TTC549 (cell line): Measurements from ENCODE around the gene NTN4.
"Not testable (repeated sequence)": the region's sequence is repeated elsewhere in the genome, so short reads cannot be mapped to it uniquely, and the experiment has no call there.

Experiments used
- FAIRE-seq: peaks from 2 replicates; lab custom pipeline; 2012; peaks lifted over from hg19 to GRCh38; lab: Jason Lieb, UNC

NTN4 gene

DNA sequence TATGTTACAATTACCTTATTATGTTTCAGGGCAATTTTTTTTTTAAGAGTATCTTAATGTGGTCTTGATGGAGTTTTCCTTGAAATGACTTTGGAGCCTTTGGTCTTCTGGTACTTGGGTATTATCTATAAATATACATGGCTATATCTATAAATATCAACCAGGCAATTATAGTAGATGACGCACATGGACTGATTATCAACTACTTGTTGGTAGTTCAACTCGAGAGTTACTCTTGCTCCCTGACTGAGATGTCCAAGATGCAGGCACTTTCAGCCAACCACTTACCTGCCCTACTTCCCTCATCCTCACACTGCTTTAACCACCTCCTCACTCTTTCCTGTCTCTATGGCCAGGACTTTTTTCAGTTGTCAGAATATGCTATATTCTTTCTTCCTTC is 85.4 kb downstream of the NTN4 start:
- FAIRE-seq = no peak

DNA sequence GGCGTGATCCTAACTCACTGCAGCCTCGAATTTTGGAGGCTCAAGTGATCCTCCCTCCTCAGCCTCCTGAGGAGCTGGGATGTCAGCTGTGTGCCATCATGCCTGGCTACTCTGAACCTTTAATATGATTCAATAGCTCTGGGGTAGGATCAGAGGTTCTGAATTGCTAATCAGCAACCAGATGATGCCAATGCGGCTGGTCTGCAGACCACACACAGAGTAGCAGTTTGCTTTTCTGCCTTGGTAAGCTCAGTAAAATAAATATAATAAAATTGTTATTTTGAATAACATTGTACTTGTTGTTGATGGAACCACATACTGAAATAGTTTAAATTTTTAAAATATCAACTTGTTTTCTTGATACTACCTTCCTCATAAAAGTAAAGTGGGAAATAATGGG is 86.6 kb downstream of the NTN4 start:
- no peak for FAIRE-seq

DNA sequence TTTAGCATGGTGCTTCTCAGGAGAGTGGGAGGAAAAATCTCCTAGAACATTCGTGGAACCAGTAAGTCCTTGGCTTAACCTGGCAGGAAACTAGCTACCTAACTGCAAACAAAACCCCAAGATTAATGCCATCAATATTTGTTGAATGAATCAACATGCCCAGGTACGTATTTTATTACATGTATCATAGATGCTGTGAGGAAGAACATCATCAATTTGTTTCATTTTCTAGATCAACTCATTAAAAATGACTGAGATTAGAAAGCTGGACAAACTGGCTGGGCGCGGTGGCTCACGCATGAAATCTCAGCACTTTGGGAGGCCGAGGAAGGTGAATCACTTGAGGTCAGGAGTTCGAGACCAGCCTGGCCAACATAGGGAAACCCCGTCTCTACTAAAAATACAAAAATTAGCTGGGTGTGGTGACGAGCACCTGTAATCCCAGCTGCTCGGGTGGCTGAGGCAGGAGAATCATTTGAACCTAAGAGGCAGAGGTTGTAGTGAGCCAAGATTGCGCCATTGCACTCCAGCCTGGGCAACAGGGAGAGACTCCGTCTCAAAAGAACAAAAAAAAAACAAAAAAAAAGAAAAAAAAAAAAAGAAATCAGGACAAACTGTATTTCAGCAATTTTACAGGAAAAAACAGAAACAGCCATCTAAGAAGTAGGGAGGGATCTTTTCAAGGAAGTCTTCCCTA is 88.7 kb downstream of the NTN4 start:
- no peak for FAIRE-seq

DNA sequence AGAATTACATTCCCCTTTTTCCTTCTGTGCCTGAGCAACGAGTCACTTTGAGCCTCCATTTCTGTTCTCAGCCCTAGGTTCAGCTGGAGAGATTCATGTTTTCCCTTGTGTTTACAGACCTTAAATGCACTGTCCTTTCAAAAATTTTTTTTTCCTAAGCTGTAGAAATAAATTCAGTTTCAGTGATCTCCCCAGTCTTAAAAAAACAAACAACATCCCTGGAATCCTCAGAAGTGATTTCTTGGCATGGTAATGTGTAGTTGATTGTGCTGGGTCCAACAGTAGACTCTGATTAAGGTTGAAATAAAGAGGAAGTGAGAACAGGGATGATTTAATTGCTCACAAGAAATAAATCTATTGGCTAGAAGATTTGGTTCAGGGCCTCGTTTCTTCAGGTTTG is 89.3 kb downstream of the NTN4 start:
- no peak for FAIRE-seq

DNA sequence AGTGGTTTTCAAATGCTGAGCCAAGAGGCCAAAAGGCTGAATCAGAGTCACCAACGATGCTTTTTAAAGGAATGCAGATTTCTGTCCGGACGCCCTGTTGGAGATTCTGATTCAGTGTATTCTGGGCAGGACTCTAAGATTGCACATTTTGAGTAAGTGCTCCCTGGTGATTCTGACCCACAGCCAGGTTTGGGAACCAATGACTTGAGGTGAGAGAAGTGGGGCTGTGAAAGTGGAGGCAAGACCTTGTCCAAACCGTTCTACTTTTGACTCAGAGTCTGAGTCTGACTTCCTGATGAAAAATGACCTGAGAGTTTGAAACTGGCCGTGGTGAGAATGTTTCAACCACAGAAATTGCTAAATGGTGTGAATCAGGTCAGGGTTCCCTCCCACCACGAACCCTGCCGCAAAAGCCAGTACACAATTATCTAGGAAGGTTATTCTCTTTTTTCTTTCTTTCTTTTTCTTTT is 90.2 kb downstream of the NTN4 start:
- FAIRE-seq = no peak

DNA sequence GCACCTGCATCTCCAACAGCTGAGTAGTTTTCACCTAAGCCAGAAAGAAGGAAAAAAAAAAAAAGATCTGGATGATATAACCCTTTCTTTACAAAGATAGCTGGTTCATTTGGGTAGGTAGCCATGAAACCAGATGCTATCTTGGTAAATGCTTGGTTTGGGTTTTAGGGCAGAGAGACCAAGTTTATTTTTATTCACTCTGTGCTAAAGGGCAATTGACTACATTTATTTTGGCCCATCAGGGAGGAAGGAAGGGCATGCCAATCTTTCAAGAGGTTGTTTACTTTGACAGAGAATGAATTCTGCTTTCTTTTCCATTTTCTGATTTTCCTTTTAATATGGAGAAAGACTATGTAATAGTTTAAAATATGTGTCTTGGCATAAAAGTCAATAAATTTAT is 91.0 kb downstream of the NTN4 start:
- FAIRE-seq = no peak

DNA sequence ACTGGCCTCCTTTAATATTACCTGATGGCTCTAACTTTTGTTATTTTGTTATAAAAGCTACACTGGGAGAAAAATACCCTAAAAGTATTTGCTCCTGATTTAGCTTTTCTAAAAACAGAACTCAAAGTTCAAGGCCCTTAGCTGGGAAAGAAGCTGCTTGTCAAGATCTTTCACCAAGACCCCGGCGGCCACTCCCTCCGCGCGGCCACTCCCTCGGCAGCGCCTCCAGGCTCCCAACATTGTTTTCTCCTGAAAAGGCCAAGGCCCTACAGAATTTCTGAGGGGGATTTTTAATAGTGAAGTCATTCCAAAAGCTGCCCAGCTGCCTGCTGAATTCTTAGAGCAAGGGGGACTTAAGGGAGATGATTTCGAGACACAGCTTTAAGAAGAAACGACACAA is 96.4 kb downstream of the NTN4 start:
- FAIRE-seq = no peak

DNA sequence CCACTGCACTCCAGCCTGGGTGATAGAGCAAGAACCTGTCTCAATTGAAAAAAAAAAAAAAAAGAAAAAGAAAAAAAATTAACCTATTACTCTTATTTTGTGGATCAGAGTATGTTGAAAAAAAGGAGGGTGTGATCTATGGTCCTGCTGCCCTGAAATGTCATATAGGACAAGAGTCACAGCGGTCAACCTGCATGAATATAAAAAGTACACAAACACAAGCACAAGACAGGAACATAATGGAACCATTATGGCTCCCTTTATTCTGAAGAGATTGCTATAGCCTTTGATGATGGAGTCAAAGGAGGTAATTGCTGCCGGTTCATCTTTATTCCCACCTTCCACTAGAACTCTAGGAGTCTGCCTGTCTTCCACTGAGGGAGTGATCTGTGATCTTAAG is 96.9 kb downstream of the NTN4 start:
- FAIRE-seq = no peak

DNA sequence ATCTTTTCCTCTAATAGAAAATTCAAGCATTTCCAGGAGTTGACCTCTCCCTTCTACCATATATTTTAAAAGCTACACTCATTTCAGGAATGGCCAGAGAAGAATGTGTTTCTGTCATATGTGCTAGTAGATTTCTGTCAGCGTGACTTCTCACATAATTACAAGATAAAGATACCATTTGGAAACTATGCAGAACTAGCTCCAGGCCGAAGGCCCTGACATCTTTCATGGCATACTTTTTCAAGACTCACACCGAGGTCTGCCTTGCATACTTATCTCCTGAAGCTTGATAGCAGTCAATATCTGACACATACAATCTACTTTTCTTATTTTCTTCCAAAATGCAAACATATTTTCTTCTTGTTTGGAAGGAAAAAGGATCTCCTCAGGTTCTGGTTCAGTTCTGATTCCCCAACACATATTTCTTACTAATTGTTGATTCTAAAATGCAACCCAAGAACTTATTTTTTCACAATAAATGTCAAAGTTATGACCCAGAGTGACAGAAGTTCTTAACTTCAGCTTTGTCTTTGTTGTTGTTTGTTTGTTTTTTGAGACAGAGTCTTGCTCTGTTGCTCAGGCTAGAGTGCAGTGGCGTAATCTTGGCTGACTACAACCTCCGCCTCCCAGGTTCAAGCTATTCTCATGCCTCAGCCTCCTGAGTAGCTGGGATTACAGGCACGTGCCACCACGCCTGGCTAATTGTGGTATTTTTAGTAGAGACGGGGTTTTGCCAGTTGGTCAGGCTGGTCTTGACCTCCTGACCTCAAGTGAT is 99.5 kb downstream of the NTN4 start:
- FAIRE-seq = no peak

DNA sequence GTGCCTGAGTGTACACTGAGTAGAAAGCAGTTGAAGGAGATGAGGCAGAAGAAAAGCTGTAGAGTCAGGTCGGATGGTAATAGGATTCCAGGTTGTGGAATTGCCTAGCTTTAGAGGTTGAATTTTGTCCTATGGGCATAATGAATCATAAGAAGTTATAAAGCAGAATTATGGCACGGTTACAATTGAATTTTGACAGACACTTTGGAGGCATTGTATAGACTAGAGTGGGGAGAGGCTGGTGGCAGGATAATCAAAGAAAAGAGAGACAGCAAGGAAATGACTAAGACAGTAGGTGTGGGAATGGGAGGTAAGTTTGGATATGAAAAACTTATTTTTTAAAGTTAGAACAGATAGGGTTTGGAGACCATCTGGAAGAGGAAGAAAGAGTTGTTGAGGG is 102.6 kb downstream of the NTN4 start:
- FAIRE-seq = no peak

DNA sequence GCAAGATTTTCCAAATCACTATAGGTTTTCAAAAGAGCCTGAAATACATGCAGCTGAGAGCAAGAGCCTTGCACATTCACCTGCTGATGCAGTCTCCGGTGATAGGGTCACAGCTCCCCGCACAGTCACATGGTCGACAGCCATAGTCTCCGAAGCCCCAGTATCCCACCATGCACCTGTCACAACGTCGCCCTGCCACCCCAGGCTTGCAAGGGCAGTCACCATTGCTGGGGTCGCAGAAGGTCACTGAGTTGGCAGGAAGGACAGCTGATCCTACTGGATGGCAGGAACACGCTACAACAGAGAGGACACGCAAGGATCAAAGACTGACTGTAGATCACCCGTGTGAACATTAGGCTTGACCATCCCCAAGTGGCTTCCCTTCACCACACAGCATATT is 107.1 kb downstream of the NTN4 start:
- FAIRE-seq = no peak

DNA sequence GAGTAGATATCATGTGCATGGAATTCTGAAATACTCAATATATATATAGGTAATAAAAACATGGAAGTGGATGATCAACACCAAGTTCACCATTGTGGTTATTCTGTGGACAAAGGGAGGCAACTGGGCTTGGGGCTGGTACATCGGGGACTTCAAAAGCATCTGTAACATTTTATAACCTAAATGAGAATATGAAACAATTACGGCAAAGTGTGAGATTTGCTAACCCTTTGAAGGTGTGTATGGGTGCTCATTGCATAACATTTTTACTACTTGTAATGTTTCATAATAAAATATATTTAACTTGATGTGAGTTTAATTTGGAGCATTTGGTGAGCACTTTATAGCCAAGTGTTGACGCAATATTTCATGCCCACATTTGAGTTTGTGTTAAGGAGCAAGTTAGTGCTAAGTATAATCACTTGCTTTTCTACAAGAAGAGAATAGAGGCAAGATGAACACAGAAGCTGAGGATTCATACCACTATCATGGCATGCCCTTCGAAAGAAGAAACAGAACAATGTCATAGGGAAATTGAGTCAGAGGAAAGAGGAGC is 109.3 kb downstream of the NTN4 start:
- FAIRE-seq = no peak

DNA sequence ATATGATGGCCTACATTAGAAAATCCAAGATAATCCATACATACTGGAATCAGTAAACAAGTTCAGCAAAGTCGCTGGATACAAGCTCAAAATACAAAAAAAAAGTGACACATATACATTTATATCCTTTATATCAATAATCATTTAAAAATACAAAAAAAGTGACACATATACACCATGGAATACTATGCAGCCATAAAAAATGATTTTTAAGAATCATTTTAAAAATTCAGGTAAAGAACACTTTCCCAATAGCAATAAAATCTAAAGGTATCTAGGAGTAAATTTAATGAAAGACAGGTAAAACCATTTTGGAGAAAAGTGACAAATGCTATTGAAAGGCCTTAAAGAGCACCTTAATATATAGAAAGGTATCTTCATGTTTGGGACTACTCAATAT is 111.9 kb downstream of the NTN4 start:
- no peak for FAIRE-seq

DNA sequence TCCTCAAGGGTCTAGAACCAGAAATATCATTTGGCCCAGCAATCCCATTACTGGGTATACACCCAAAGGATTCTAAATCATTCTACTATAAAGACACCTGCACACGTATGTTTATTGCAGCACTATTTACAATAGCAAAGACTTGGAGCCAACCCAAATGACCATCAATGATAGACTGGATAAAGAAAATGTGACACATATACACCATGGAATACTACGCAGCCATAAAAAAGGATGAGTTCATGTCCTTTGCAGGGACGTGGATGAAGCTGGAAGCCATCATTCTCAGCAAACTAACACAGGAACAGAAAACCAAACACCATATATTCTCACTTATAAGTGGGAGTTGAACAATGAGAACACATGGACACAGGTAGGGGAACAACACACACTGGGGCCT is 112.8 kb downstream of the NTN4 start:
- not testable (repeated sequence) for FAIRE-seq

DNA sequence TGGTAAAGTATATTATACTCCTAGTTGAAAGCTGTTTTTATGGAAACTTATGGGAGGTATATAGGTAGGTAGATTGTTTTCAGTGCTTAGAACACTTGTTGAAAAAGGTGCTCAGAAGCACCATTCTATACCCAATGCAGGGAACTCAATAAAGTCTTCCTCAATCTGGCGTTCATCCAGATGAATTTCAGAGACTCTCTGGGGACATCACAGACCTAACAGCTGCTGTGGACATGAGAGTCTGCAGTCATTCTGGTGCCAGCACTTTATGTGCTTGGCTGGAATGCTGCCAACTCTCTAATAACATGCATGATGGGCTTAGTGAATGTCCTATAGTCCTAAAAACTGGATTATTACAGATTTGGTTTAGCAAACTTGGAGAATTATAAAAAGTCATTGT is 115.9 kb downstream of the NTN4 start:
- FAIRE-seq = no peak

DNA sequence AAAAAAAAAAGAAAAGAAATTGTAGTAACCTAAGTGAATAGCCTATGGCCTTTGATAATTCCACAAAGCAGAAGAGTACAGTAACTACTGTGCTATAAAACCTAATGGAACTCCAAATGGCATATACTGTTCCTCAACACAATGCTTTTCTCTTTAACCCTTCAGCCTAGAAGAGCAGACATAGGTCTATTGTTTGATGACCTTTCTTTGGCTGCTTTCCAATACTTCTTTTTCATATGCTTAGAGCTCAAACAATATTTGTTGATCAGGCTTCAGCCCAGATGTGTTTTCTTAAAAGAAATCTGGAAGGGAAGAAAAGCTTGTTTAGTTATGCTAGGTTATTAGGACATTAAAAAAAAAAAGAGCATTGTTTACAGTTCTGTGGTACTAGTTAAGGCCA is 116.4 kb downstream of the NTN4 start:
- FAIRE-seq = no peak

DNA sequence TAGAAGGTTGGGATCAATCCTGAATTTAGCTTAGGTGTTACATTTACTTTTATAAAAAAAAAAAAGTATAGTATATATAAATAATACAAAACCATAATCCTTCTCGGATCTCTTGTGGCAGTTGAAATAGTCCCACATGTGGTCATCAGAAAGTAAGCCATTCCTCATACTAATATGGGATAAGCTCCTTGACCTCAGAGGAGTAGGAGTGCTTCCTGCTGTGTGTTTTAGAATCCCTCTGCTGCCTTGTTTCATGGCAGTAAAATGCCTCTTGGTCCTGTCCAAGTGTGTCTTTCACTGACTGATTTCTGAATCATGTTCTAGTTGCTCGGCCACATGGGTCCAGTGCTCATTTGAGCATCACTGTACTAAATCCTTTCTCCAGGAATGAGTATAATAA is 117.0 kb downstream of the NTN4 start:
- no peak for FAIRE-seq

DNA sequence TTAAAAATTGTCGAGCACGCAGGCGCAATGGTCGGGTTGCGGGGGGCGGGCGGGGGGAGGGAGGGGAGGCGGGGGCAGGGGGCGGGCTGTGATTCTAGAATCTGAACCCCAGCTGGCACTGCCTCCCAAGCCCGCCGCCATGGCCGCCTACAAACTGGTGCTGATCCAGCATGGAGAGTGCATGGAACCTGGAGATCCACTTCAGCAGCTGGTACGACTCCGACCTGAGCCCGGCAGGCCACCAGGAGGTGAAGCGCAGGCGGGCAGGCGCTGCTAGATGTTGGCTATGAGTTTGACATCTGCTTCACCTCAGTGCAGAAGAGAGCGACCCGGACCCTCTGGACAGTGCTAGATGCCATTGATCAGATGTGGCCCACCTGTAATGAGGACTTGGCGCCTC is 118.4 kb downstream of the NTN4 start:
- no peak for FAIRE-seq

DNA sequence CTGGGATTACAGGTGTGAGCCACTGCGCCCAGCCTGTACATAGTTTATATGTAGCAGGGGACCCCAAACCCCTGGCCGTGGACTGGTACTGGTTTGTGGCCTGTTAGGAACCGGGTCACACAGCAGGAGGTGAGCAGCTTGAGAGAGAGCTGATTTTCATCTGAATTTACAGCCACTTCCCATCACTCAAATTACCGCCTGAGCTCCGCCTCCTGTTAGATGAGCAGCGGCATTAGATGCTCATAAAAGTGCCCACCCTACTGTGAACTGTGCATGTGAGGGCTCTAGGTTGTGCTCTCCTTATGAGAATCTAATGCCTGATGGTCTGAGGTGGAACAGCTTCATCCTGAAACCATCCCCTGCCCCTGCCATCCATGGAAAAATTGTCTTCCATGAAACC is 119.3 kb downstream of the NTN4 start:
- FAIRE-seq = no peak

DNA sequence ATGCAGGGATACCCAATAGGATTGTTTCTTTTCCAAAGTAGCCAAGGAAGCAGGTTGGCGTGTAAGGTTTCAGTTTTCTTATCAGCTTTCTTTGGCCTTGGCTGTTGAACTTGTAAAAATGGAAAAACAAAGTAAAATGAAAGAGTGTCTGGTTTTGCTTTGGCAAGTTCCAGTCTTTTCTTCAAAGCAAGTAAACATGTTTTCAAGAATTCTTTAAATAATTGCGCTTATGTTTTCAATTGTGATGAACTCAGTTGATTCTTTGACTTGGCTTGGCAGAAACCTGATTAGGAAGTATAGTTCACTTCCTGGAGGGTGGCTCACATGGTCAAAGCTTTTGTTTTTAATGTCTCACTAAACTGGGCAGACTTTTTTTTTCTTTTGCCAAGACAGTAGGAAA is 127.0 kb downstream of the NTN4 start:
- no peak for FAIRE-seq

DNA sequence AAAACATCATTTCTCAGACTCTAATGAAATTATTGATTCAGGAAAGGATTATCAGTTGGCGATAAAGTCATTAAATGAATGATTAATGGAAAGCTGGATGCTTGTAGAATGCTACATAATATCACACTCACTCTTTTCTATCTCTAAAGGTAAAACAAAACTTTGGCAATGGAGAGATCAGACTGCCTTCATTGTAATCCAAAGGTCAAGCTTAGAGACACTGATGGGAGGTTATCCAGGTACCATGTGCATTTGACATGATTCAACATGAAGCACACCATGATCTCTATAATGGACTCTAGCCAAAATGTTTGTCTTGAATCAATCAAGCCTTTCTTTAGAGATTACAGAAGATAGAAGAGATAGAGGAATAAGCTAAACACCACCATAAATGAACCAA is 129.2 kb downstream of the NTN4 start:
- FAIRE-seq = no peak

DNA sequence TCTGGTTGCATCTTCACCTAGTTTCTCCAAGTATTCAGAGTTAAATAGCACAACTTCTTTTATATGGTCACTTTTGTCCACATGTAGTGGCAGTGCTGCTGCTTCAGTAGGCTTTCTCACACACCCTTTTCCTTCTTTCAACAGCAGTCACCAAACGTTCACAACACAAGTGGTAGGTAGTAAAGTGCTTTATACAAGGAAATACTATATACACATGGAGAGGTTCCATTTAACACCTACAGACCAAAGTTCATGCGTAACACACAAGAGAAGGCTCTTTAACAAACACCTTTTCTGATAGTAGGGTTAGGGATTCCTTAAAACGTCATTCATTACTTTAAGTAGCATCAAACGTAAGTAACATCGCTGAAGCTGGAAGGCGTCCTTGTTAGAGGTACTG is 132.2 kb downstream of the NTN4 start:
- no peak for FAIRE-seq

DNA sequence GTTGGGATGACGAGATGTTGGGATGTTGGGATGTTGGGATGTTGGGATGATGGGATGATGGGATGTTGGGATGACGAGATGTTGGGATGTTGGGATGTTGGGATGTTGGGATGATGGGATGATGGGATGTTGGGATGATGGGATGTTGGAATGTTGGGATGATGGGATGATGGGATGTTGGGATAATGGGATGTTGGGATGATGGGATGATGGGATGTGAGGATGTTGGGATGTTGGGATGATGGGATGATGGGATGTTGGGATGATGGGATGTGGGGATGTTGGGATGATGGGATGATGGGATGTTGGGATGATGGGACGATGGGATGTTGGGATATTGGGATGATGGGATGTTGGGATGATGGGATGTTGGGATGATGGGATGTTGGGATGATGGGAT is 135.9 kb downstream of the NTN4 start:
- not testable (repeated sequence) for FAIRE-seq
